Measurements from ENCODE around the gene UVRAG.

Gene UVRAG

GRCh38 chr11:76170468-76170867 lies 355.5 kb downstream of the UVRAG start:
- DNase-seq (ENCODE audit: low spot score), result no peak

- DNase-seq (ENCODE audit: low spot score), result no peak
These were observed 357.6 kb downstream of the UVRAG start for GRCh38 chr11:76172583-76172982.

GRCh38 chr11:76173663-76174062 lies 358.7 kb downstream of the UVRAG start:
- no peak for DNase-seq (ENCODE audit: low spot score)

- no peak for DNase-seq (ENCODE audit: low spot score)
These were observed 359.3 kb downstream of the UVRAG start for GRCh38 chr11:76174330-76174729.

GRCh38 chr11:76175783-76176182 lies 360.8 kb downstream of the UVRAG start:
- DNase-seq (ENCODE audit: low spot score), result no peak

GRCh38 chr11:76176463-76176862 lies 361.5 kb downstream of the UVRAG start:
- DNase-seq (ENCODE audit: low spot score), result no peak

GRCh38 chr11:76177250-76177686 lies 362.3 kb downstream of the UVRAG start:
- DNase-seq (ENCODE audit: low spot score), result no peak

- DNase-seq (ENCODE audit: low spot score), result no peak
These were observed 364.1 kb downstream of the UVRAG start for GRCh38 chr11:76179147-76179546.

GRCh38 chr11:76181371-76181770 lies 366.4 kb downstream of the UVRAG start:
- no peak for DNase-seq (ENCODE audit: low spot score)

GRCh38 chr11:76184551-76184993 lies 369.6 kb downstream of the UVRAG start:
- no peak for DNase-seq (ENCODE audit: low spot score)

GRCh38 chr11:76185511-76185910 lies 370.5 kb downstream of the UVRAG start:
- no peak for DNase-seq (ENCODE audit: low spot score)

- no peak for DNase-seq (ENCODE audit: low spot score)
These were observed 371.0 kb downstream of the UVRAG start for GRCh38 chr11:76185931-76186401.

GRCh38 chr11:76186776-76187279 lies 371.8 kb downstream of the UVRAG start:
- no peak for DNase-seq (ENCODE audit: low spot score)

GRCh38 chr11:76188873-76189272 lies 373.9 kb downstream of the UVRAG start:
- DNase-seq (ENCODE audit: low spot score), result no peak

GRCh38 chr11:76189682-76190081 lies 374.7 kb downstream of the UVRAG start:
- DNase-seq (ENCODE audit: low spot score), result no peak

GRCh38 chr11:76190376-76190775 lies 375.4 kb downstream of the UVRAG start:
- no peak for DNase-seq (ENCODE audit: low spot score)
